HG03108 (cell line): ENCODE data around the gene MTA1.

Experiments
- ATAC-seq: cut with Tn5 transposase; IDR thresholded peaks from one replicate; pipeline ENCODE4 v1.9.1; 2021; ENCODE audit warnings: moderate library complexity; ENCODE audit not compliant: unreplicated experiment

Gene MTA1

DNA sequence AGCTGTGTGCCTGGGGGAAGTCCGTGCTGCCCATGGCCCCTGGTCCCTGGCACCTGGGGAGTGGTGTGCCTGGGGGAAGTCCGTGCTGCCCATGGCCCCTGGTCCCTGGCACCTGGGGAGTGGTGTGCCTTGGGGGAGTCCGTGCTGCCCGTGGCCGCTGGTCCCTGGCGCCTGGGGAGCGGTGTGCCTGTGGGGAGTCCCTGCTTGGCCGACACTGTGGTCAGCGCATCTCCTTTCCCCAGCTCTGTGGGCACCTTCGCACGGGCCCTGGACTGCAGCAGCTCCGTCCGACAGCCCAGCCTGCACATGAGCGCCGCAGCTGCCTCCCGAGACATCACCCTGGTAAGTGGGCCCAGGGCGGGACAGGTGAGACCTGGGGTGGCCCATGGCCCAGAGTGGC is 40.5 kb downstream of the MTA1 start:
- no peak for ATAC-seq

DNA sequence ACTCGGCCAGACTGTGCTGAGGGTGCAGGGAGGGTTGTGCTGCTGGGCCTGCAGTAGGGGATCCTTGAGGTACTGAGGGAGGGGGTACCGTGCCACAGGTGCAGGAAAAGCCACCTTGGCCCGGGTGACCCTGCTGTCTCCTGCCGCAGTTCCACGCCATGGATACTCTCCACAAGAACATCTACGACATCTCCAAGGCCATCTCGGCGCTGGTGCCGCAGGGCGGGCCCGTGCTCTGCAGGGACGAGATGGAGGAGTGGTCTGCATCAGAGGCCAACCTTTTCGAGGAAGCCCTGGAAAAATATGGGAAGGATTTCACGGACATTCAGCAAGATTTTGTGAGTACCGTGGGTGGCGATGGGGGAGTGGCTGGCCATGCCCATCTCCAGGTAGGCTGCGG is 41.0 kb downstream of the MTA1 start:
- ATAC-seq, result no peak

- no peak for ATAC-seq
Observed at GRCh38 chr14:105461903-105462302, 42.3 kb downstream of the MTA1 start.

DNA sequence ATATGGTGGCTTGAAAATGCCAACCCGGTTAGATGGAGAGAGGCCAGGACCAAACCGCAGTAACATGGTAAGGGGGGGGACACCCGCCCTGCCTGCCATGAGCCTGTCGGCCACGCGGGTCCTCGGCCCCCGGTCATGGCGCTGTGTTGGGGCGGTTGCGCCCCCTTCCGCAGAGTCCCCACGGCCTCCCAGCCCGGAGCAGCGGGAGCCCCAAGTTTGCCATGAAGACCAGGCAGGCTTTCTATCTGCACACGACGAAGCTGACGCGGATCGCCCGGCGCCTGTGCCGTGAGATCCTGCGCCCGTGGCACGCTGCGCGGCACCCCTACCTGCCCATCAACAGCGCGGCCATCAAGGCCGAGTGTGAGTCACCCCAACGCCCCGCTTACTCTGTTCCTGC is 44.9 kb downstream of the MTA1 start:
- no peak for ATAC-seq

DNA sequence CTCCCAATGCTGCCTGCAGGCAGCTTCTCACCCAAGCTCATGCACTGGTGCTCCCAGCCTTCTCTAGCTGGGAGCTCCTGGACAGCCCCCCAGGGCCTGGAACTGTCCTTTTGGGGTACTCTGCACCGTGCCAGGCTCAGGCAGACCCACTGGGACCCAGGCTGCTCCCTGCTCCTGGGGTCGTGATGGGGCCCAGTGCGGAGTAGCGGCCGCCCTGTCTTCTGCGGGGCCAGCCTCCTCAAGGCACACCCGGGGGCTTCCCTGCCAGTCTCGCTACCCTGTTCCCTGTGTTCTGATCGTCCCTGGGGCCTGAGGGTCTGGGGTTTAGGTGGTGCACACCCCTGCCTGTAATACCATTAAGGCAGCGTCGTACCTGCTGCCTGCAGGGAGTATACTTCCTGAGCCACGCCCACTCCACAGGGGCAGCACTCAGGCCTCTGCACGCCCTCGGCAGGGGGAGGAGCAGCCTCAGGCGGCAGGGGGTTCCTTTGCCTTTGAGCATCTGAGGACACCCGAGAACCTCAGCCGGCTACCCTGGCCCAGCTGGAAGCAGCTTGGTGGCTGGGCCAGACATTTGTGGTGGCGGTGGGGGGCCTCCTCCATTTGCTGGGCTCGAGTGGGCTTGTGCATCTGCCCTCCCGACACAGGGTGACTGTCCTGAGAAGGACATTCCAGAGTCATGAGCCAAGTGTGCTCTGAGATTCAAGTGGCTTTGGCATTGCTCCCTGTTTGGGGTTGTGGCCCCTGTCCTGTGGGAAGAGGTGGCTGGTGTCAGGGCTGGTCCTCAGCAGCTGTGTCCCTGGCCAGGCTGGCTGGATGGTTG is 45.8 kb downstream of the MTA1 start:
- no peak for ATAC-seq

- no peak for ATAC-seq
Observed at GRCh38 chr14:105466531-105467248, 47.1 kb downstream of the MTA1 start.

DNA sequence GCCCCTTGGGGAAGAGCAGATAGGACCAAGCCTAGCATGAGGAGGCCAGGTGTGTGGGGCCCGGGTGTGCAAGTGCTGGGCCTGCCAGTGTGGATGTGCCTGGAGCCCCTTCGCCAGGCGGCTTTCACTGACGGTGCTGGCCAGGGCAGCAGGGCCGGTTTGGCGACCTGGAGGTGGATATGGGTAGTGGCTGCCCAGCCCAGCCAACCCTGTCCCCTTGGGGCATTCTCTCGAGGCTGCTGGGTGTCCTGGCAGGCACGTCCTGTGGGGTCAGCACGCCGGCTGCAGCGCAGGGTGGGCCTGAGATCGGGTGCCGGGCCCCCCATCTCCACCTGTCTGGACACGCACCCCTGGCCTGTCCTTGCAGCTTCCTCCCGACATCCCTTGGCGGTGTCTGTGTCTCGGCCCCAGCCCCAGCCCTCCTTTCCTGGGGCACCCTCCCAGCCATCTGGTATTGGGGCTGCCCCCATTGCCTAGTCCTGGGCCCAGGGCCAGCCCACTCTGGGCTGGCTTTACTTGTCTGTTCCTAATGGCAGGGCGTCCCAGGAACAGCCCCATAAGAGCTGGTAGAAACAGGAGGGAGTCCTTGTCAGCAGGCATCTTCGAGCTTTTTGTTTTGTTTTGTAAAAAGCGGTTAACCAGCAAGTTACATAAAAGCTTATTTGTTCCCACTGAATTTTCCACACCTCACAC is 47.8 kb downstream of the MTA1 start:
- no peak for ATAC-seq

- no peak for ATAC-seq
Observed at GRCh38 chr14:105467942-105468471, 48.4 kb downstream of the MTA1 start.

- no peak for ATAC-seq
Observed at GRCh38 chr14:105468621-105469241, 49.1 kb downstream of the MTA1 start.

DNA sequence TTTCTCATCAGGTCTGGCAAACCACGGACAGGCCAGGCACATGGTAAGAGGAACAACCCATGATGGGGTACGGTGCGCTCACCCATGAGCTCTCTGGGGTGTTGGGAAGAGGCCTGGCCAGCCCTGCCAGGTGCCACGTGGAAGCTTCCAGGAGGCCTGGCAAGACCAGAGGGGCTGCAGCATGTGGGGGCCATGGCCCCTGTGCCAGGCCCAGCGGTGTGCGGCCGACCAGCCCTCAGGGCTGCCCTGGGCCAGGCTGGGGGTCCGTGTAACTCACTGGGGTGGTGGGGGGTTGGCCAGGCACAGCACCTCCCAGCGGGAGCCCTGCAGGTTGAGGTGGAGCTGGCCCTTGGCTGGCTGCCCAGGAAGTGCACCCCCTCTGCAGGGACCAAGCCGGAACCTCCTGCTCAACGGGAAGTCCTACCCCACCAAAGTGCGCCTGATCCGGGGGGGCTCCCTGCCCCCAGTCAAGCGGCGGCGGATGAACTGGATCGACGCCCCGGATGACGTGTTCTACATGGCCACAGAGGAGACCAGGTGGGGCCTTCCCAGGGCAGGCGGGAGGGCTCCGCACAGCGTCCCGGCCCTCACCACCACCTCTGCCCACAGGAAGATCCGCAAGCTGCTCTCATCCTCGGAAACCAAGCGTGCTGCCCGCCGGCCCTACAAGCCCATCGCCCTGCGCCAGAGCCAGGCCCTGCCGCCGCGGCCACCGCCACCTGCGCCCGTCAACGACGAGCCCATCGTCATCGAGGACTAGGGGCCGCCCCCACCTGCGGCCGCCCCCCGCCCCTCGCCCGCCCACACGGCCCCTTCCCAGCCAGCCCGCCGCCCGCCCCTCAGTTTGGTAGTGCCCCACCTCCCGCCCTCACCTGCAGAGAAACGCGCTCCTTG is 50.1 kb downstream of the MTA1 start:
- ATAC-seq, result no peak

- no peak for ATAC-seq
Observed at GRCh38 chr14:105470350-105471296, 51.0 kb downstream of the MTA1 start.

GRCh38 chr14:105471297-105471821 is 51.7 kb downstream of the MTA1 start:
- ATAC-seq, result no peak

DNA sequence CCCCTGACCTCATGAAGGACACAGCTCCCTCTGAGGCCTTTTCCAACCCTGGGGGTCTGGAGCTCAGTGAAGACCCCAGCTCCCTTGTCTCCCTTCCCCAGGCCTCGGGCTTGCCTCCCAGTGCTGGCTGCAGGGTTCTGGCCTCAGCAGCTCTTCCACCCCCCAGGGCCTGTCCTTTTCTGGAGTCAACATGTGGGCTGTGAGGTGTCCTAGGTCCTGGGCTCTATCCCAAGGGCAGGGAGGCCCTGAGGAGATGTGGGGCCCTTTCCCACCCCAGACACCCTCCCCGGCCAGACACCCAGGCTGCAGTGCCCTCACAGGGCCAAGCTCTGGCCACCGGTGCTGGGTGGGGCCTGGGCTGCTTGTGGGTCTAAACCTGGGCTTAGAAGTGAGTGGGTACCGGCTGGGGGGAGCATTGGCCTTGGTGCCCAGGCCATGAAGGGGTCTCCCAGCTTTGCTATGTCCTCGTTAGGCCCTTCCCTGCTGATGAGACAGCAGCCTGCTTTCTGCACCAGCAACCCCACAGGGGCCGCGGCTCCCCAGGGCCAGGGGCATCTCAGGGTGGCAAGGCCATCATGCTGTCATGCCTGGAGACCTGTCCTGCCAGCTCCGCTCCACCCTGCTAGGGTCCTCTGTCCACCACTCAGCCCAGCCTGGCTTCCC is 52.3 kb downstream of the MTA1 start:
- no peak for ATAC-seq

GRCh38 chr14:105472486-105472991 is 52.9 kb downstream of the MTA1 start:
- no peak for ATAC-seq

DNA sequence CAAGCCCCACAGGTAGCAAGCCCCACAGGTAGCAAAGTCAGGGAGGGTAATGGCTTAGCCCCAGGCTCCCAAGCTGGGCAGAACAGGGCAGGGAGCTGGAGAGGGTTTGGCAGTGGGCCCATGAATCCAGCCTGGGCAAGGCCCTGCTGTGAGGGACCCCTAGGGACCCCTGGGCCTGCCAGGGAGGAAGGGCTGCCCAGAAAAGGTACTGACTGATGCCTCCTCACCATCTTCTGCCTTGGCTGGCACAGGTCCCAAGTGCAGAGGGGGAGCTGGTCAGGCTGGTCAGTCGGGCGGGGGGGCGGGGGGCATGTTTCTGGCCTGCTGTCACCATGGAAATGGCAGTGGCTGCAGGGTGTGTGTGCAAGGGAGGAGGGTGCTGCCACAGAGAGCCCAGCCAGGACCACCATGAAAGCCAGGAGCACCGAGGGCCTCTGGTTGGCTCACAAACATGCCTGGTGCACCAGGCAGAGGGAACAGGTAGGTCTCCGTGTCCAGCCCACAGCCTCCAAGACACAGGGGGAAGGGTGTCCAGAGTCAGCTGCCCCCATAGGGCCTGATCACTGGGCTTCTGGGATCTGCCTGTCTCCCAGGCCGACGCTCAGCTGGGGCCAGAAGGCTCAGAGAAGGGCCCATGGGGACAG is 53.5 kb downstream of the MTA1 start:
- ATAC-seq, result no peak

DNA sequence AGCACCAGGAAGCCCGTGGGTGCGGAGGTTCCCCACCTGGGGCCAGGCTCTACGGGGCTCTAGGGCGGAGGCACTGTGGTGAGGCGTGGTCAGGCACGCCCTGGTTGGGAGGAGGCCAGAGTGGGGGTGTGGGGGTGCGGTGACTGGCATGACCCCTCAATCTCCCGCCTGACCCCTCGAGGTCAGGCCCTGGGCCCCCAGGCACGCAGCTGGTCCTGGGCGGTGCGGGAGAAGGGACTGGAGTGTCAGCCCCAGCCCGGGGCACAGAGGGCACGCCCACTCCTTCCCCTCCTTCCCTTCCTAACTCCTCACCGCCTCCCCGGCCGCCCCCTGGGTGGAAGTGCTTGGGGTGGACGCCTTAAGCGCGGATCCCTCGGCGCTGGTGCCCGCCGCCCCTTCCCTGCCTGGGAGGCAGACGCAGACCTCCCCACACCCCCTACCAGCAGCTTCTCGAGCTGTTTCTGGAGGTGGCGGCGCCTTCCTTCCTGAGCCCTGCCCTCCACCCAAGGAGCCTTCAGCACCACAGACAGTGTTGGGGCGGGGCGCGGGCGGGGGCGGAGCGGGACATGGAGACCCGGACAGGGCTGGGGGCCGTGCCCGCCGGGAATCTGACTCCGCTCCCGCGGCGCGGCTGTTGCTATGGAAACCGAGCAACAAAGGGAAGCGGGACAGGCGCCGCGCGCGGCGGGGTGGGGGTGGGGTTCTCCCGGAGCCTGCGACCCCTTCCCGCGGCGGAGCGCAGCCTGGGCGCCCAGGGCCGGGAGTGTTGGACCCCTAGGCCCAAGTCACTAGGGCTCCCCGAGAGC is 54.3 kb downstream of the MTA1 start:
- ATAC-seq, result no peak
